Transverse colon (tissue), 3 donors: Measurements from ENCODE around the gene DOC2B.

Experiments
- EP300 ChIP-seq: sonication (generic); formaldehyde crosslinking; IDR thresholded peaks from one replicate; pipeline ENCODE4 v1.6.1; 2017; ENCODE audit warnings: antibody characterized with exemption, low read depth
- POLR2A ChIP-seq: fragments of 450-650 bp; IDR thresholded peaks from one replicate; pipeline ENCODE4 v1.6.1; 2016; ENCODE audit warnings: antibody characterized with exemption, mild to moderate bottlenecking, moderate library complexity
- TF ChIP-seq, protein P1 (sequence below), 5 experiments: fragments of 200-600 bp in 3 of 5; fragments of 450-650 bp in 2 of 5; sonication (generic) in 3 of 5; IDR thresholded peaks; 1 replicate in 2 of 5; 2 replicates in 3 of 5; pipeline ENCODE4 v1.5.1; 2016 to 2017; ENCODE audit warnings: antibody characterized with exemption in 5 of 5, inconsistent platforms in 3 of 5, mild to moderate bottlenecking in 2 of 5, moderate library complexity in 1 of 5

DNA sequence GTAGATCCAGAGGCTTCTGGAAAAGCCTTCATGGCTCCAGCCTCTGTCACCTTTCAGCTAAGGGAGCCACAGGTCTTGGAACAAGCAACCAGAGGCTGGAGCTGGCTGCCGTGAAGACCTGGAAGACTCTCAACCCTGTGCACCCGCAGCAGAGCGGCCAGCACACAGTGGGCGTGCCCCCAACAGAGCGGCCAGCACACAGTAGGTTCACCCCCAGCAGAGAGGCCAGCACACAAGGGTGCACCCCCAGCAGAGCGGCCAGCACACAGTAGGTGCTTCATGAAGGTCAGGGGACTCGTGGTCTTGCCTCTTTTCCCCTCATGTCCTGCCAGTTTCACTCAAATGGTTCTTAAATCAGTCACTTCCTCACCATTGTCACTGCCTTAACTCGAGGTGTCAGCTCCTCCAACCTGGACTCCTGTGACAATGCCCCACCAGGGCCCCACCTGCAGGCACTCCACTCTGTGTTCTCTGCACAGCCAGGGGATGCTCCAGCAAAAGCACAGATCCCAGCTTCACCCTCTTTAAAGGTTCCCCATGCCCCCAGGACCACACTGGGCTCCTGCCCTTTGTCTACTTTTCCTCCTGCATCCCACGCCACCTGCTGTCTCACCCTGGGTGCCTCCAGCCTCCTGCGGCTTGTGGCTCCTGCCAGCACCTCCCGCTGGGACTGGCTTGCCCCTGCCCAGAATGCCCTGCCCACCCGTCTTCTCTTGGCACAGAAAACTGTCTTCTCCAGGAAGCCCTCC is 42.4 kb upstream of the DOC2B start:
- TF ChIP-seq, protein P1, sequence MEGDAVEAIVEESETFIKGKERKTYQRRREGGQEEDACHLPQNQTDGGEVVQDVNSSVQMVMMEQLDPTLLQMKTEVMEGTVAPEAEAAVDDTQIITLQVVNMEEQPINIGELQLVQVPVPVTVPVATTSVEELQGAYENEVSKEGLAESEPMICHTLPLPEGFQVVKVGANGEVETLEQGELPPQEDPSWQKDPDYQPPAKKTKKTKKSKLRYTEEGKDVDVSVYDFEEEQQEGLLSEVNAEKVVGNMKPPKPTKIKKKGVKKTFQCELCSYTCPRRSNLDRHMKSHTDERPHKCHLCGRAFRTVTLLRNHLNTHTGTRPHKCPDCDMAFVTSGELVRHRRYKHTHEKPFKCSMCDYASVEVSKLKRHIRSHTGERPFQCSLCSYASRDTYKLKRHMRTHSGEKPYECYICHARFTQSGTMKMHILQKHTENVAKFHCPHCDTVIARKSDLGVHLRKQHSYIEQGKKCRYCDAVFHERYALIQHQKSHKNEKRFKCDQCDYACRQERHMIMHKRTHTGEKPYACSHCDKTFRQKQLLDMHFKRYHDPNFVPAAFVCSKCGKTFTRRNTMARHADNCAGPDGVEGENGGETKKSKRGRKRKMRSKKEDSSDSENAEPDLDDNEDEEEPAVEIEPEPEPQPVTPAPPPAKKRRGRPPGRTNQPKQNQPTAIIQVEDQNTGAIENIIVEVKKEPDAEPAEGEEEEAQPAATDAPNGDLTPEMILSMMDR (IDR thresholded peaks at IDR 0.05): no peak
- TF ChIP-seq POLR2A (no peak), EP300 (no peak)
